H1 (cell line): ENCODE measurements around the gene DDX23. TPM values are rescaled to one million over a fixed set of nuclear protein-coding genes. Genes with fewer than 3 reads are reported as not detected.

ENCODE experiments used
- CTCF ChIA-PET: fragments of 300-600 bp; sonication (Branson Sonifier 250); formaldehyde crosslinking; loops from one replicate; lab custom pipeline; 2021; ENCODE audit not compliant: partially characterized antibody; lab: Charles Lee
- POLR2A ChIA-PET: fragments of 300-600 bp; sonication (Branson Sonifier 250); formaldehyde crosslinking; loops from one replicate; lab custom pipeline; 2021; ENCODE audit warnings: inconsistent platforms; ENCODE audit not compliant: partially characterized antibody; lab: Charles Lee
- DNase-seq, 2 experiments: peaks; one replicate each; pipeline versions ENCODE4 v3.0.0 to v3.0.0-alpha.2; 2010 to 2022; ENCODE audit warnings: low spot score in 2 of 2, low read depth in 1 of 2, mixed read lengths in 1 of 2
- FAIRE-seq: peaks from 2 replicates; lab custom pipeline; 2011; peaks lifted over from hg19 to GRCh38; lab: Jason Lieb, UNC
- H2AFZ ChIP-seq: 2 replicates; pipeline ENCODE4 v1.8.1; 2012; ENCODE audit warnings: low read length, inconsistent platforms
- H2AK5ac ChIP-seq: 2 replicates; pipeline ENCODE4 v1.6.1; 2013; ENCODE audit warnings: low read depth, low read length
- H2BK120ac ChIP-seq: replicated peaks from 2 replicates; pipeline ENCODE3; 2013; ENCODE audit warnings: low read depth, low read length, inconsistent platforms
- H2BK12ac ChIP-seq: 2 replicates; pipeline ENCODE4 v1.6.1; 2013; ENCODE audit warnings: low read depth, low read length
- H2BK15ac ChIP-seq: 2 replicates; pipeline ENCODE4 v1.6.1; 2013; ENCODE audit warnings: low read length
- H2BK20ac ChIP-seq: 2 replicates; pipeline ENCODE4 v1.6.1; 2013; ENCODE audit warnings: low read length
- H2BK5ac ChIP-seq: 2 replicates; pipeline ENCODE4 v1.6.1; 2013; ENCODE audit warnings: low read depth, low read length
- H3K14ac ChIP-seq: 2 replicates; pipeline ENCODE4 v1.6.1; 2013; ENCODE audit warnings: inconsistent platforms; ENCODE audit not compliant: insufficient read length
- H3K18ac ChIP-seq: 2 replicates; pipeline ENCODE4 v1.6.1; 2013; ENCODE audit warnings: low read length; ENCODE audit errors: extremely low read depth
- H3K23ac ChIP-seq: 2 replicates; pipeline ENCODE4 v1.6.1; 2013; ENCODE audit warnings: inconsistent platforms; ENCODE audit not compliant: insufficient read length
- H3K23me2 ChIP-seq: 2 replicates; pipeline ENCODE4 v1.6.1; 2013; ENCODE audit warnings: low read depth, low read length
- H3K27ac ChIP-seq: 2 replicates; pipeline ENCODE4 v1.6.1; 2011; ENCODE audit warnings: low read depth, low read length, inconsistent platforms
- H3K27me3 ChIP-seq, 4 experiments: replicated peaks in 1 of 4; 1 replicate in 1 of 4; 2 replicates in 3 of 4; pipeline versions ENCODE4 v1.6.1 to v1.8.1; 2011 to 2013; ENCODE audit warnings: low read length in 3 of 4, mild to moderate bottlenecking in 3 of 4, inconsistent platforms in 2 of 4, mixed read lengths in 2 of 4, moderate library complexity in 1 of 4; ENCODE audit not compliant: control insufficient read depth in 3 of 4, insufficient read depth in 3 of 4; ENCODE audit errors: extremely low read depth in 1 of 4
- H3K36me3 ChIP-seq, 4 experiments: 2 replicates each; pipeline versions ENCODE4 v1.6.1 to v1.8.1; 2011 to 2013; ENCODE audit warnings: mild to moderate bottlenecking in 4 of 4, low read length in 3 of 4, moderate library complexity in 2 of 4, control low read depth in 1 of 4, inconsistent platforms in 1 of 4; ENCODE audit not compliant: insufficient read depth in 4 of 4, control insufficient read depth in 2 of 4
- H3K4ac ChIP-seq: replicated peaks from 2 replicates; pipeline ENCODE3; 2013; ENCODE audit warnings: low read length, low read depth, mixed read lengths, inconsistent platforms; ENCODE audit not compliant: insufficient read length
- H3K4me1 ChIP-seq, 4 experiments: replicated peaks in 1 of 4; 1 replicate in 1 of 4; 2 replicates in 3 of 4; pipeline versions ENCODE4 v1.6.1 to v1.8.1; 2011 to 2013; ENCODE audit warnings: low read length in 3 of 4, inconsistent platforms in 2 of 4, mixed read lengths in 1 of 4; ENCODE audit not compliant: insufficient read depth in 4 of 4, control insufficient read depth in 3 of 4
- H3K4me2 ChIP-seq, 2 experiments: 2 replicates each; pipeline versions ENCODE4 v1.6.1 to v1.8.1; 2011 to 2013; ENCODE audit warnings: low read depth in 2 of 2, low read length in 2 of 2, control low read depth in 1 of 2, inconsistent platforms in 1 of 2, mild to moderate bottlenecking in 1 of 2; ENCODE audit not compliant: insufficient read depth in 1 of 2
- H3K4me3 ChIP-seq, 4 experiments: fragments of 200-600, 300-600 bp in 1 of 4; sonication (generic), shearing (Covaris generic), sonication (Bioruptor Twin) in 1 of 4; 2 replicates each; pipeline versions ENCODE4 v1.5.1 to v1.8.1; 2011 to 2016; ENCODE audit warnings: low read length in 4 of 4, low read depth in 3 of 4, control low read depth in 2 of 4, inconsistent platforms in 2 of 4, mild to moderate bottlenecking in 2 of 4, mixed read lengths in 1 of 4, moderate library complexity in 1 of 4; ENCODE audit not compliant: insufficient read depth in 2 of 4; ENCODE audit errors: extremely low read depth in 1 of 4
- H3K56ac ChIP-seq: replicated peaks from 2 replicates; pipeline ENCODE3; 2013; ENCODE audit warnings: low read depth, mild to moderate bottlenecking, mixed read lengths, low read length, inconsistent platforms; ENCODE audit not compliant: insufficient read length
- H3K79me1 ChIP-seq: 2 replicates; pipeline ENCODE4 v1.6.1; 2013; ENCODE audit warnings: low read depth, low read length, control low read depth
- H3K79me2 ChIP-seq, 2 experiments: 2 replicates each; pipeline versions ENCODE4 v1.6.1 to v1.8.1; 2012 to 2013; ENCODE audit warnings: low read length in 2 of 2, mild to moderate bottlenecking in 2 of 2, inconsistent platforms in 1 of 2; ENCODE audit not compliant: insufficient read depth in 2 of 2, control insufficient read depth in 1 of 2
- H3K9ac ChIP-seq, 4 experiments: replicated peaks in 1 of 4; 1 replicate in 1 of 4; 2 replicates in 3 of 4; pipeline versions ENCODE4 v1.6.1 to v1.8.1; 2011 to 2013; ENCODE audit warnings: low read depth in 3 of 4, low read length in 3 of 4, control low read depth in 2 of 4, mild to moderate bottlenecking in 2 of 4, moderate library complexity in 2 of 4, inconsistent platforms in 1 of 4; ENCODE audit errors: extremely low read depth in 1 of 4
- H3K9me3 ChIP-seq, 2 experiments: 2 replicates each; pipeline versions ENCODE4 v1.6.1 to v1.8.1; 2012 to 2013; ENCODE audit warnings: mild to moderate bottlenecking in 2 of 2, moderate library complexity in 2 of 2, control low read depth in 1 of 2, inconsistent platforms in 1 of 2, low read depth in 1 of 2, low read length in 1 of 2, mixed read lengths in 1 of 2; ENCODE audit not compliant: insufficient read depth in 2 of 2
- H4K20me1 ChIP-seq, 2 experiments: replicated peaks in 1 of 2; 2 replicates each; pipeline versions ENCODE3 to v1.8.1; 2011 to 2013; ENCODE audit warnings: inconsistent platforms in 2 of 2, low read length in 2 of 2, mild to moderate bottlenecking in 1 of 2; ENCODE audit not compliant: insufficient read depth in 2 of 2, control insufficient read depth in 1 of 2
- H4K5ac ChIP-seq: 2 replicates; pipeline ENCODE4 v1.6.1; 2013; ENCODE audit warnings: low read length, low read depth, mixed read lengths, inconsistent platforms; ENCODE audit not compliant: insufficient read length
- H4K8ac ChIP-seq: 2 replicates; pipeline ENCODE4 v1.8.0; 2013; ENCODE audit warnings: mild to moderate bottlenecking, moderate library complexity, low read length, inconsistent platforms; ENCODE audit not compliant: insufficient read depth; ENCODE audit errors: extremely low read depth
- H4K91ac ChIP-seq: replicated peaks from 2 replicates; pipeline ENCODE3; 2013; ENCODE audit warnings: low read length, mixed read lengths, inconsistent platforms; ENCODE audit not compliant: insufficient read length
- EZH2 ChIP-seq: fragments of 200-600 bp; sonication (generic); IDR thresholded peaks from 2 replicates; pipeline ENCODE4 v1.7.1; 2012; ENCODE audit warnings: low read depth, mild to moderate bottlenecking, moderate library complexity, low read length, inconsistent platforms; ENCODE audit not compliant: severe bottlenecking
- RNF2 ChIP-seq: fragments of 200-900, 300-1000 bp; sonication (generic); IDR thresholded peaks from 2 replicates; pipeline ENCODE4 v1.7.1; 2016; ENCODE audit warnings: borderline replicate concordance, low read depth, mild to moderate bottlenecking, antibody characterized with exemption, low read length; ENCODE audit not compliant: poor library complexity, severe bottlenecking; ENCODE audit errors: missing control alignments
- WGBS, 2 experiments: shearing (Covaris generic) in 1 of 2; methylation state at CpG; one replicate each; pipeline versions ENCODE4 v1.1.6 to v1.1.7; 2013 to 2015; ENCODE audit warnings: low lambda C conversion rate in 2 of 2, mixed read lengths in 2 of 2, inconsistent platforms in 1 of 2, low coverage in 1 of 2, missing lambda C conversion rate in 1 of 2; ENCODE audit not compliant: insufficient replicate concordance in 2 of 2, insufficient coverage in 1 of 2, insufficient read length in 1 of 2; ENCODE audit errors: extremely low coverage in 1 of 2, missing lambda C conversion rate in 1 of 2; 5-methylcytosine and 5-hydroxymethylcytosine counted together
- polyA plus RNA-seq, 7 experiments: library from polyadenylated mRNA; depleted of rRNA in 3 of 7; stranded (reverse) in 5 of 7; unstranded in 2 of 7; fragments of >200 nt in 5 of 7; fragments of 200-250 nt in 2 of 7; gene quantifications; 1 replicate in 5 of 7; 2 replicates in 1 of 7; 4 replicates in 1 of 7; pipeline versions ENCODE4 v1.2.1 to v1.2.3, GENCODE V29; 2011 to 2013; ENCODE audit warnings: missing spikeins in 2 of 7, mixed read lengths in 2 of 7
- total RNA-seq: library from RNA; stranded (reverse); fragmentation: NEBNext Ultra II Directional; extraction: Animal tissue kit (Norgen Biotek cat#: 25700); gene quantifications from 2 replicates; pipeline ENCODE4 v1.2.1, GENCODE V29; 2021

Gene DDX23
- total and polyA plus RNA-seq, 2 of the 8 experiments (the other 6 are each of a cell fraction or from before 2014, with no cell fraction given), result 43.5 to 107 TPM

- H4K8ac ChIP-seq, result no peak overlapping the region
- H3K36me3 ChIP-seq, result peaks cover 47 to 82% (median 70%) of the 10 kb centered on the region in 4 experiments
- CTCF ChIA-PET, result interaction anchor here (1.3 to 10.1 kb wide), 3 partner anchors 15 to 166 kb away, joined by 4 to 121 read pairs (median 5); partner anchors contain the start of genes CACNB3 and FKBP11
- no peaks in the 10 kb centered on the region for H3K79me2 ChIP-seq
- no peak overlapping the region for H2BK12ac ChIP-seq
- no peak overlapping the region for H2BK5ac ChIP-seq
- no peak overlapping the region for H2BK120ac ChIP-seq
- no peak overlapping the region for H2AK5ac ChIP-seq
- H3K9me3 ChIP-seq, result no peaks in the 10 kb centered on the region
- no peak overlapping the region for H3K56ac ChIP-seq
- H4K20me1 ChIP-seq, result peaks cover 5 to 12% of the 10 kb centered on the region in 2 experiments
- H3K4ac ChIP-seq, result no peak overlapping the region
- no peak overlapping the region for H2AFZ ChIP-seq
- no peak overlapping the region for H3K9ac ChIP-seq
- no peak overlapping the region for H3K4me3 ChIP-seq
- DNase-seq, result no peak
- H2BK20ac ChIP-seq, result no peak overlapping the region
- 91% methylated on average over 6 of the region's 6 CpGs; no CpG with 5 or more reads in 1 of the 2 experiments for WGBS, 2 experiments
- POLR2A ChIA-PET, result interaction anchor here (1.0 to 8.3 kb wide), 5 partner anchors 8 to 158 kb away, joined by 4 to 48 read pairs (median 5); partner anchors contain the start of genes DDX23 and RND1
- H3K79me1 ChIP-seq, result no peaks in the 10 kb centered on the region
- no peak overlapping the region for H3K4me2 ChIP-seq
- no peak overlapping the region for H4K91ac ChIP-seq
- no peak overlapping the region for H3K23ac ChIP-seq
- no peaks in the 10 kb centered on the region for H3K27me3 ChIP-seq
- H3K27ac ChIP-seq, result no peak overlapping the region
- FAIRE-seq, result no peak
- H3K23me2 ChIP-seq, result no peaks in the 10 kb centered on the region
- no peak overlapping the region for H4K5ac ChIP-seq
- peak; percentile 23 for TF ChIP-seq RNF2
- no peak for TF ChIP-seq EZH2
- no peak overlapping the region for H3K18ac ChIP-seq
- H3K4me1 ChIP-seq, result no peaks in the 10 kb centered on the region
- no peak overlapping the region for H2BK15ac ChIP-seq
- no peak overlapping the region for H3K14ac ChIP-seq
Measured at GRCh38 chr12:48831257-48831656, 20.7 kb downstream of the DDX23 start.
